ENCODE results near the gene SLC44A2.

- TF ChIP-seq SIN3A (IDR thresholded peaks at IDR 0.05; ENCODE audit: borderline replicate concordance, insufficient read depth, low read depth, low read length) (no peak), CTCF (IDR thresholded peaks at IDR 0.05) (no peak), POLR2AphosphoS5 (IDR thresholded peaks at IDR 0.05; ENCODE audit: low read depth, low read length) (no peak), REST (IDR thresholded peaks at IDR 0.05; ENCODE audit: insufficient read depth in 1 of 2, low read depth in 2 of 2, low read length in 1 of 2) (no peak), TCF7L2 (IDR thresholded peaks at IDR 0.05; ENCODE audit: low read depth, low read length) (no peak)
Observed at GRCh38 chr19:10680545-10681135, 55.3 kb downstream of the SLC44A2 start.
